Measurements from ENCODE around the gene SCAF8. TPM values are rescaled to one million over a fixed set of nuclear protein-coding genes. Genes with fewer than 3 reads are reported as not detected.

SCAF8 gene
- total and polyA plus RNA-seq, 2 of the 4 experiments (the other 2 are of a cell fraction): 16.1 to 23.5 TPM

- H3K27me3 ChIP-seq (ENCODE audit: control insufficient read depth, insufficient read depth, low read length): no peaks in the 10 kb centered on the region
- no TSS peak for BruUV-seq (replicated peaks)
- no peaks in the 10 kb centered on the region for H3K9me3 ChIP-seq (ENCODE audit: control insufficient read depth, insufficient read depth, low read length)
- H2AFZ ChIP-seq (replicated peaks; ENCODE audit: low read length, poor library complexity): no peak overlapping the region
- peaks cover 53% of the 10 kb centered on the region; the same call in 1 of the 2 replicates for H4K20me1 ChIP-seq (ENCODE audit: insufficient read depth, low read length)
- no peak overlapping the region for H2BK20ac ChIP-seq (ENCODE audit: low read depth, low read length)
- no peak overlapping the region for H2BK5ac ChIP-seq (ENCODE audit: low read depth, low read length, poor library complexity, severe bottlenecking)
- no peak overlapping the region for H4K91ac ChIP-seq (ENCODE audit: insufficient read depth, low read depth, low read length)
- H2AK9ac ChIP-seq (replicated peaks; ENCODE audit: low read depth, low read length, poor library complexity): no peak overlapping the region
- dilution Hi-C loops (cut with HindIII; ENCODE audit: low sequenced_read_pairs, unreplicated experiment) (no loop called here), intact Hi-C loops (cut with micrococcal nuclease) (no loop called here), in situ Hi-C loops (cut with MboI; ENCODE audit: low sequenced_read_pairs) (no loop called here)
- H3K9ac ChIP-seq (ENCODE audit: low read depth, low read length): no peak overlapping the region
- DNase-seq (no peak), ATAC-seq (ENCODE audit: low read depth) (no peak)
- H3K56ac ChIP-seq (ENCODE audit: extremely low read depth, insufficient read depth, low read length): no peak overlapping the region
- H3K23ac ChIP-seq (ENCODE audit: low read depth, low read length): no peak overlapping the region
- no peak overlapping the region for H3K4me3 ChIP-seq (ENCODE audit: insufficient read depth, low read depth, low read length)
- no peak overlapping the region for H2AK5ac ChIP-seq (ENCODE audit: low read depth, low read length)
- ChIA-PET POLR2A (ENCODE audit: unreplicated experiment) (no interaction called here), CTCF (no interaction called here)
- no peak overlapping the region for H4K8ac ChIP-seq (ENCODE audit: low read depth in 2 of 2, low read length in 2 of 2)
- no peak for TF ChIP-seq USF2 (IDR thresholded peaks at IDR 0.05; ENCODE audit: low read depth, low read length)
- TF ChIP-seq SMC3 (IDR thresholded peaks at IDR 0.05; ENCODE audit: low read depth, low read length): no peak
- no peak for TF ChIP-seq CHD1 (IDR thresholded peaks at IDR 0.05; ENCODE audit: low read depth, low read length)
- no peak for TF ChIP-seq BHLHE40 (IDR thresholded peaks at IDR 0.05; ENCODE audit: low read depth, low read length)
- TF ChIP-seq RCOR1 (IDR thresholded peaks at IDR 0.05; ENCODE audit: insufficient replicate concordance, low read length): no peak
- no peak for TF ChIP-seq FOS (IDR thresholded peaks at IDR 0.05; ENCODE audit: low read depth, low read length)
- no peak for TF ChIP-seq MXI1 (IDR thresholded peaks at IDR 0.05; ENCODE audit: borderline replicate concordance, low read depth, low read length)
- TF ChIP-seq MAZ (IDR thresholded peaks at IDR 0.05; ENCODE audit: borderline replicate concordance, low read depth, low read length): no peak
- TF ChIP-seq CEBPB (IDR thresholded peaks at IDR 0.05; ENCODE audit: low read depth, low read length): no peak
- TF ChIP-seq MAFK (IDR thresholded peaks at IDR 0.05; ENCODE audit: low read depth, low read length): no peak
- TF ChIP-seq NFE2L2 (IDR thresholded peaks at IDR 0.05; ENCODE audit: low read depth, low read length): no peak
- no peak for TF ChIP-seq RAD21 (IDR thresholded peaks at IDR 0.05; ENCODE audit: low read length)
- TF ChIP-seq CTCF (conservative IDR thresholded peaks at IDR 0.05; ENCODE audit: low read depth, low read length): no peak
- TF ChIP-seq ELK1 (IDR thresholded peaks at IDR 0.05; ENCODE audit: borderline replicate concordance, low read depth, low read length): no peak
- no peak for TF ChIP-seq RFX5 (IDR thresholded peaks at IDR 0.05; ENCODE audit: low read depth, low read length)
- no peak for TF ChIP-seq POLR2A (IDR thresholded peaks at IDR 0.05; ENCODE audit: low read depth, low read length)
- no peak overlapping the region for H3K18ac ChIP-seq (ENCODE audit: low read depth, low read length)
- no peak overlapping the region for H3K14ac ChIP-seq (replicated peaks; ENCODE audit: low read depth, low read length)
- no peak overlapping the region for H2BK120ac ChIP-seq (ENCODE audit: low read depth, low read length)
- no peak overlapping the region for H3K4me2 ChIP-seq (ENCODE audit: low read depth, low read length)
- H3K9me1 ChIP-seq (ENCODE audit: insufficient read depth, low read length): peaks cover 9% of the 10 kb centered on the region
- peaks cover 42 to 73% of the 10 kb centered on the region in 2 experiments for H3K79me1 ChIP-seq (ENCODE audit: low read depth in 1 of 2, low read length in 2 of 2)
- H2BK15ac ChIP-seq (ENCODE audit: low read depth, low read length): no peak overlapping the region
- no peak overlapping the region for H4K5ac ChIP-seq (ENCODE audit: low read depth, low read length)
- H3K27ac ChIP-seq (ENCODE audit: insufficient read depth, low read length): no peak overlapping the region
- H3K36me3 ChIP-seq (ENCODE audit: control insufficient read depth, insufficient read depth, low read length): peaks cover 4% of the 10 kb centered on the region
- WGBS, 2 experiments (ENCODE audit: extremely low coverage in 2 of 2, insufficient read length in 1 of 2): no CpG with 5 or more reads among the region's 1 CpG
- no peak overlapping the region for H3K4ac ChIP-seq (ENCODE audit: low read depth, low read length)
- H3K4me1 ChIP-seq (ENCODE audit: control insufficient read depth, insufficient read depth, low read length): peaks cover 6% of the 10 kb centered on the region
Measured at GRCh38 chr6:154849475-154849874, 116.3 kb downstream of the SCAF8 start.
